ENCODE measurements around the gene TFCP2.

DNA sequence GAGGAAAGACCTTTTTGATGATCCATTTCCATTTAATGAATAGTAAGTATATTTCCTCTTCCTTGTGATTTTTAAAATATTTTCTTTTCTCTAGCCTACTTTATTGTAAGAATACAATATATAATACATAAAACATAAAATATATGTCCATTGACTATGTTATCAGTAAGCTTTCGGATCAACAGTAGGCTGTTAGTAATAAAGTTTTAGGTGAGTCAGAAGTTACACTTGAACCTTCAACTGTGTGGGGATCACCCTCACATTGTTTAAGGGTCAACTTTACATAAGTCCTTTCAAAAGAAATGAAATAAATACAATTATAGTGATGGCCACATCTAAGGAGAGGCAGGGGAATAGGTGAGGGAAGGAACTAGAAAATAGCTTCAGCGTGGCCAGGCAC lies 5.0 kb upstream of the TFCP2 start:
- TF ChIP-seq, protein P1, sequence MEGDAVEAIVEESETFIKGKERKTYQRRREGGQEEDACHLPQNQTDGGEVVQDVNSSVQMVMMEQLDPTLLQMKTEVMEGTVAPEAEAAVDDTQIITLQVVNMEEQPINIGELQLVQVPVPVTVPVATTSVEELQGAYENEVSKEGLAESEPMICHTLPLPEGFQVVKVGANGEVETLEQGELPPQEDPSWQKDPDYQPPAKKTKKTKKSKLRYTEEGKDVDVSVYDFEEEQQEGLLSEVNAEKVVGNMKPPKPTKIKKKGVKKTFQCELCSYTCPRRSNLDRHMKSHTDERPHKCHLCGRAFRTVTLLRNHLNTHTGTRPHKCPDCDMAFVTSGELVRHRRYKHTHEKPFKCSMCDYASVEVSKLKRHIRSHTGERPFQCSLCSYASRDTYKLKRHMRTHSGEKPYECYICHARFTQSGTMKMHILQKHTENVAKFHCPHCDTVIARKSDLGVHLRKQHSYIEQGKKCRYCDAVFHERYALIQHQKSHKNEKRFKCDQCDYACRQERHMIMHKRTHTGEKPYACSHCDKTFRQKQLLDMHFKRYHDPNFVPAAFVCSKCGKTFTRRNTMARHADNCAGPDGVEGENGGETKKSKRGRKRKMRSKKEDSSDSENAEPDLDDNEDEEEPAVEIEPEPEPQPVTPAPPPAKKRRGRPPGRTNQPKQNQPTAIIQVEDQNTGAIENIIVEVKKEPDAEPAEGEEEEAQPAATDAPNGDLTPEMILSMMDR (IDR thresholded peaks at IDR 0.05; ENCODE audit: insufficient read depth, low read length, poor library complexity, severe bottlenecking), result no peak
- no peak for TF ChIP-seq EZH2phosphoT487 (conservative IDR thresholded peaks at IDR 0.05; ENCODE audit: low read length)

Data from SU-DHL-6 (cell line).